Uterus (tissue), 2 donors: ENCODE data around the gene STRA6.

Experiments used
- CTCF ChIP-seq, 4 experiments: fragments of 200-600 bp in 2 of 4; fragments of 450-650 bp in 2 of 4; sonication (generic) in 2 of 4; IDR thresholded peaks; one replicate each; pipeline ENCODE4 v1.5.1; 2016 to 2019; ENCODE audit warnings: antibody characterized with exemption in 4 of 4, mild to moderate bottlenecking in 2 of 4, moderate library complexity in 1 of 4
- POLR2A ChIP-seq, 2 donors: fragments of 450-650 bp; IDR thresholded peaks; one replicate each; pipeline ENCODE4 v1.6.1; 2016; ENCODE audit warnings: antibody characterized with exemption in 2 of 2, mild to moderate bottlenecking in 1 of 2, moderate library complexity in 1 of 2

GRCh38 chr15:74205582-74205947 is 3.0 kb upstream of the STRA6 start:
- no peak for TF ChIP-seq CTCF (IDR thresholded peaks at IDR 0.05)
- no peak for TF ChIP-seq POLR2A (IDR thresholded peaks at IDR 0.05)
